ENCODE data around the gene CDH4.
A peak's percentile ranks its signal among the peaks of the same experiment; 100 is the strongest.

The CDH4 gene

GRCh38 chr20:61769286-61769832, 517.3 kb downstream of the CDH4 start:
- no peak for DNase-seq

- DNase-seq, result no peak
Measured at GRCh38 chr20:61770113-61770585, 518.1 kb downstream of the CDH4 start.

- DNase-seq, result no peak
Measured at GRCh38 chr20:61771805-61772350, 519.8 kb downstream of the CDH4 start.

GRCh38 chr20:61772828-61773631, 521.0 kb downstream of the CDH4 start:
- DNase-seq, result no peak

- no peak for DNase-seq
Measured at GRCh38 chr20:61773926-61774587, 522.0 kb downstream of the CDH4 start.

GRCh38 chr20:61775423-61775822, 523.4 kb downstream of the CDH4 start:
- DNase-seq, result no peak

GRCh38 chr20:61776491-61777075, 524.5 kb downstream of the CDH4 start:
- no peak for DNase-seq

GRCh38 chr20:61777773-61778494, 525.9 kb downstream of the CDH4 start:
- no peak for DNase-seq

- DNase-seq, result no peak
Measured at GRCh38 chr20:61778495-61778863, 526.4 kb downstream of the CDH4 start.

GRCh38 chr20:61779176-61779965, 527.3 kb downstream of the CDH4 start:
- DNase-seq, result no peak

- no peak for DNase-seq
Measured at GRCh38 chr20:61780066-61780465, 528.0 kb downstream of the CDH4 start.

- DNase-seq, result no peak
Measured at GRCh38 chr20:61784801-61785566, 532.9 kb downstream of the CDH4 start.

GRCh38 chr20:61785567-61785816, 533.4 kb downstream of the CDH4 start:
- DNase-seq, result no peak

GRCh38 chr20:61786230-61786629, 534.2 kb downstream of the CDH4 start:
- peak in 9 of 56 donors; percentile 14 to 59 (median 24) for DNase-seq

- DNase-seq, result no peak
Measured at GRCh38 chr20:61788343-61788742, 536.3 kb downstream of the CDH4 start.

- DNase-seq, result no peak
Measured at GRCh38 chr20:61789329-61789728, 537.3 kb downstream of the CDH4 start.

- no peak for DNase-seq
Measured at GRCh38 chr20:61790116-61790827, 538.2 kb downstream of the CDH4 start.

GRCh38 chr20:61791995-61792394, 539.9 kb downstream of the CDH4 start:
- DNase-seq, result no peak

All from amygdala (tissue), 56 donors.